T47D (cell line): ENCODE measurements around the gene RSPH6A.
"Not testable (repeated sequence)": the region's sequence is repeated elsewhere in the genome, so short reads cannot be mapped to it uniquely, and the experiment has no call there.

ENCODE experiments used
- DNase-seq, 2 experiments: peaks; one replicate each; pipeline versions ENCODE4 v3.0.0 to v3.0.0-alpha.2; 2011 to 2012; ENCODE audit warnings: low read depth in 1 of 2, low spot score in 1 of 2
- JUND ChIP-seq: IDR thresholded peaks from 2 replicates; pipeline ENCODE4 v1.6.1; 2012; ENCODE audit warnings: low read depth
- in situ Hi-C: cut with HindIII; loops from 2 replicates; pipeline ENCODE4 v1.10.0; 2016; ENCODE audit warnings: low sequenced_read_pairs, low pct_unique_long_range_greater_than_20kb

Gene RSPH6A

GRCh38 chr19:45761714-45762113 is 53.4 kb downstream of the RSPH6A start:
- no peak for DNase-seq
- TF ChIP-seq JUND, result no peak
- in situ Hi-C loops, result no loop called here

GRCh38 chr19:45758921-45759320 is 56.2 kb downstream of the RSPH6A start:
- no peak for TF ChIP-seq JUND
- in situ Hi-C loops, result no loop called here
- no peak for DNase-seq

DNA sequence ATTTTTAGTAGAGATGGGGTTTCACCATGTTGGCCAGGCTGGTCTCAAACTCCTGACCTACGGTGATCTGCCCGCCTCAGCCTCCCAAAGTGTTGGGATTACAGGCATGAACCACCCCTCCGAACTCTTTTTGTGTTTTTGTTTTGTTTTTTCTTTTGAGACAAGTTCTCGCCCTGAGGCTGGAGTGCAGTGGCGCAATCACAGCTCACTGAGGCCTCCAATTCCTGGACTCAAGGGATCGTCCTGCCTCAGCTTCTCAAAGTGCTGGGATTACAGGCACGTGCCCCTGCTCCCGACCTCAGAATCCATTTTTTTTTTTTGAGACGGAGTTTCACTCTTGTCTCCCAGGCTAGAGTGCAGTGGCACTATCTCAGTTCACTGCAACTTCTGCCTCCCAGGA is 57.4 kb downstream of the RSPH6A start:
- no peak for TF ChIP-seq JUND
- in situ Hi-C loops, result no loop called here
- DNase-seq, result no peak

DNA sequence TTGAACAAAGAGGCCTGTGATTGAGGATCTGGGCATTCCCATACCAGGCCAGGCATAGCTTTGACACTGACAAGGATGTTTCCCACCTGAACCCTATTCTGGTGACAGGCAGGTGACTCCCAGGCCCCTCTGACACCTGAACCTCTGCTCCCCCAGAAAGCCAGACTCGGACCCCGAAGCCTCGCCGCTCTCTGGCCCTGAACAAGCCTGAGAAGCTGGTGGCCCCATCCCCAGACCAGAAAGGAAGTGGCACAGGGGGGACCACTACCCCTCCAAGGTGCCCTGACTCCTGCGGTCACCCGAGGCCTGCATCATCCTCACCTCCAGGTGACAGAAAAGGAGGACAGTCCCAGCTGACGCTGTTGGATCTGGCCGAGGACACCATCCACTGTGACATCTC is 60.8 kb downstream of the RSPH6A start:
- in situ Hi-C loops, result no loop called here
- TF ChIP-seq JUND, result no peak
- no peak for DNase-seq

DNA sequence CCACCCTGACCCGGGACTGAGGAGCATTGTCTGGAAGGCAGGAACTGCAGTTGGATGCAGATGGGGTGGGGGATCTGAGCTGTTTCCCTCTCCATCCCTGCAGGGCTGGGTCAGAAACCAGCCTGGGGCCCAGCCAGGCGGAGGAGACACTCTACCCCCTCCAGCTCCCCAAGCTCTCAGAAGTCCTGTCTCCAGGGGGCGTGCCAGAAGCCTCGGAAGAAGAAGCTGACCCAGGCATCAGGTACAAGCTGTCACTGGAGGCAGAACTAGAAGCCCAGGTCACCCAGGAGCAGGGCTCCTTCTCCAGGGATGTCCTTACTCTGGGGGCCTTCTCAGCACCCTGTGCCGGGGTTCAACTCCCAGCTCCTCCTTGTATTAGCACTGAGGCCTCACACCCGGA is 61.6 kb downstream of the RSPH6A start:
- TF ChIP-seq JUND, result no peak
- DNase-seq, result peak in 1 of 2 experiments; percentile 32
- in situ Hi-C loops, result no loop called here

DNA sequence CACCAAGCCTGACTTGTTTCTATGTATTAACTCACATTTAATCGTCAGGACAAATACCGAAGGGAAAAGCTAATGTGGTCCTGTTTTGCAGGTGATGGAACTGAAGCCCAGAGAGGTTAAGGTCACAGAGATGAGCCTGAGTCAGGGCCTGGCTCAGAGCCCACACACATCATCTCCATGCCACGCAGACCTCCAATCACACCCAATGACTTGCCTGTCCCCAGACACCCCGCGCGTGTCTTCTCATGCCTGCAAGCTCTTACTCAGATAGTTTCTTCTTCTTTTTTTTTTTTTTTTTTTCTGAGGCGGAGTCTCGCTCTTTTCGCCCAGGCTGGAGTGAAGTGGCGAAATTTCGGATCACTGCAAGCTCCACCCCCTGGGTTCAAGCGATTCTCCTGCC is 62.5 kb downstream of the RSPH6A start:
- TF ChIP-seq JUND, result no peak
- DNase-seq, result no peak
- in situ Hi-C loops, result no loop called here

DNA sequence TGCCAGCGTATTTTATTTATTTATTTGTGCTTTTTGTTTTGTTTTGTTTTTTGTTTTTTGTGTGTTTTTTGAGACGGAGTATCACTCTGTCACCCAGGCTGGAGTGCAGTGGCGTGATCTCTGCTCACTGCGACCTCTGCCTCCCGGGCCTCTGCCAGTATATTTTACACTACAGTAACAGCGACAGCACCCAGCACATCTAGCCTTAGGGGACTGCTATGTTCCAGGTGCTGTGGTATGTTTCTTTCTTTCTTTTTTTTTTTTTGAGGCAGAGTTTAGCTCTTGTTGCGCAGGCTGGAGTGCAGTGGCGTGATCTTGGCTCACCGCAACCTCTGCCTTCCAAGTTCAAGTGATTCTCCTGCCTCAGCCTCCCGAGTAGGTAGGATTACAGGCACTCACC is 63.6 kb downstream of the RSPH6A start:
- in situ Hi-C loops, result not testable (repeated sequence)

DNA sequence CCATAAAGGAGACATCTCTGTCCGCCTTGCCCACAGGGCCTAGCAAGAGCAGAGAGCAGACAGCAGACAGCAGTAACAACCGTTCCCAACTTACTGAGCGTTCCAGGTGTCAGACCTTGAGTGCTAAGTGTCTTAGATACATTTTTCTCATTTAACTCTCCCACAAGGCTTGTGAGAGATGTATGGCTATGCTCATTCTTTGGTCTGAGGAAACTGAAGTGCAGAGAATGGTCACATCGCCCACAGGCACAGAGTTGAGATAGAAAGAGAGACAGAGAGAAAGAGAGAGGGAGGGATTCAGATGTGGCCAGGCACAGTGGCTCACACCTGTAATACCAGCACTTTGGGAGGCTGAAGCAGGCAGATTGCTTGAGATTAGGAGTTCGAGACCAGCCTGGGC is 67.6 kb downstream of the RSPH6A start:
- TF ChIP-seq JUND, result no peak
- DNase-seq, result no peak

More for the DNA sequence above, 63.6 kb downstream of the RSPH6A start:
- DNase-seq, result not testable (repeated sequence)

GRCh38 chr19:45746866-45747265 is 68.2 kb downstream of the RSPH6A start:
- DNase-seq, result no peak
- TF ChIP-seq JUND, result no peak
- in situ Hi-C loops, result no loop called here

More for the DNA sequence above, 67.6 kb downstream of the RSPH6A start:
- in situ Hi-C loops, result no loop called here
